PFSK-1 (cell line): ENCODE data around the gene HIVEP1.

Experiments
- FOXP2 ChIP-seq: optimal IDR thresholded peaks from 2 replicates; pipeline ENCODE3; 2011; ENCODE audit warnings: borderline replicate concordance, control low read depth, inconsistent platforms; ENCODE audit not compliant: insufficient read depth; ENCODE audit errors: extremely low read length, extremely low read depth
- POLR2AphosphoS5 ChIP-seq: IDR thresholded peaks from 2 replicates; pipeline ENCODE4 v1.6.1; 2012; ENCODE audit warnings: low read depth, mild to moderate bottlenecking, control low read depth, low read length, moderate library complexity
- REST ChIP-seq, 2 experiments: IDR thresholded peaks; 2 replicates each; pipeline versions ENCODE4 v1.6.1 to v1.8.0; 2011 to 2012; ENCODE audit warnings: low read depth in 2 of 2, low read length in 2 of 2, control low read depth in 1 of 2, inconsistent platforms in 1 of 2, mild to moderate bottlenecking in 1 of 2, moderate library complexity in 1 of 2; ENCODE audit not compliant: insufficient read depth in 1 of 2
- SIN3A ChIP-seq: IDR thresholded peaks from 2 replicates; pipeline ENCODE4 v1.6.1; 2012; ENCODE audit warnings: mild to moderate bottlenecking, low read length, moderate library complexity, borderline replicate concordance; ENCODE audit not compliant: insufficient read depth
- TAF1 ChIP-seq: IDR thresholded peaks from 2 replicates; pipeline ENCODE4 v1.6.1; 2012; ENCODE audit warnings: low read length, control low read depth, borderline replicate concordance; ENCODE audit not compliant: insufficient read depth

GRCh38 chr6:12071064-12071615 is 59.0 kb downstream of the HIVEP1 start:
- no peak for TF ChIP-seq REST (IDR thresholded peaks at IDR 0.05; ENCODE audit: insufficient read depth in 1 of 2, low read depth in 2 of 2, low read length in 2 of 2)
- TF ChIP-seq POLR2AphosphoS5, result no peak
- TF ChIP-seq TAF1, result no peak
- no peak for TF ChIP-seq SIN3A
- no peak for TF ChIP-seq FOXP2
